GM06990 (cell line): ENCODE results near the gene SEPHS1.

Experiments
- DNase-seq: peaks from one replicate; pipeline ENCODE4 v3.0.0-alpha.2; 2011; ENCODE audit not compliant: insufficient read length; ENCODE audit errors: extremely low read depth
- H3K27me3 ChIP-seq: replicated peaks from 2 replicates; pipeline ENCODE4 v1.6.0; 2011; ENCODE audit warnings: low read length; ENCODE audit not compliant: control insufficient read depth, insufficient read depth
- H3K36me3 ChIP-seq: 2 replicates; pipeline ENCODE4 v1.5.1; 2011; ENCODE audit warnings: low read length; ENCODE audit not compliant: control insufficient read depth, insufficient read depth
- H3K4me3 ChIP-seq: replicated peaks from 2 replicates; pipeline ENCODE4 v1.5.1; 2011; ENCODE audit warnings: low read depth, mild to moderate bottlenecking, control low read depth, low read length
- CTCF ChIP-seq: IDR thresholded peaks from 2 replicates; pipeline ENCODE4 v1.5.1; 2011; ENCODE audit warnings: low read length, control low read depth, mild to moderate bottlenecking, inconsistent platforms; ENCODE audit not compliant: insufficient read depth, poor library complexity, severe bottlenecking

Gene SEPHS1

GRCh38 chr10:13338390-13339110 is 9.5 kb downstream of the SEPHS1 start:
- Histone ChIP-seq H3K4me3 (no peak overlapping the region), H3K36me3 (peaks cover 9% of the 10 kb centered on the region), H3K27me3 (no peaks in the 10 kb centered on the region)
- DNase-seq, result no peak
- TF ChIP-seq CTCF, result no peak

- TF ChIP-seq CTCF, result no peak
- no peaks in the 10 kb centered on the region for H3K27me3 ChIP-seq
- H3K36me3 ChIP-seq, result peaks cover 9% of the 10 kb centered on the region
- H3K4me3 ChIP-seq, result no peak overlapping the region
- DNase-seq, result no peak
Measured at GRCh38 chr10:13337827-13338196, 10.3 kb downstream of the SEPHS1 start.

- no peak for TF ChIP-seq CTCF
- DNase-seq, result no peak
- Histone ChIP-seq H3K36me3 (peaks cover 9% of the 10 kb centered on the region), H3K27me3 (no peaks in the 10 kb centered on the region), H3K4me3 (no peak overlapping the region)
Measured at GRCh38 chr10:13337128-13337826, 10.8 kb downstream of the SEPHS1 start.

- no peak for DNase-seq
- Histone ChIP-seq H3K4me3 (no peak overlapping the region), H3K36me3 (peaks cover 13% of the 10 kb centered on the region), H3K27me3 (no peaks in the 10 kb centered on the region)
- no peak for TF ChIP-seq CTCF
Measured at GRCh38 chr10:13335881-13336280, 12.2 kb downstream of the SEPHS1 start.

- Histone ChIP-seq H3K27me3 (no peaks in the 10 kb centered on the region), H3K4me3 (no peak overlapping the region), H3K36me3 (peaks cover 16% of the 10 kb centered on the region)
- DNase-seq, result no peak
- no peak for TF ChIP-seq CTCF
Measured at GRCh38 chr10:13334556-13334955, 13.5 kb downstream of the SEPHS1 start.
